GM18519 (cell line): ENCODE measurements around the gene TEX38.

Experiments used
- ATAC-seq: cut with Tn5 transposase; IDR thresholded peaks from one replicate; pipeline ENCODE4 v1.9.1; 2021; ENCODE audit warnings: mild to moderate bottlenecking, moderate library complexity; ENCODE audit not compliant: unreplicated experiment, low FRiP score

The TEX38 gene

DNA sequence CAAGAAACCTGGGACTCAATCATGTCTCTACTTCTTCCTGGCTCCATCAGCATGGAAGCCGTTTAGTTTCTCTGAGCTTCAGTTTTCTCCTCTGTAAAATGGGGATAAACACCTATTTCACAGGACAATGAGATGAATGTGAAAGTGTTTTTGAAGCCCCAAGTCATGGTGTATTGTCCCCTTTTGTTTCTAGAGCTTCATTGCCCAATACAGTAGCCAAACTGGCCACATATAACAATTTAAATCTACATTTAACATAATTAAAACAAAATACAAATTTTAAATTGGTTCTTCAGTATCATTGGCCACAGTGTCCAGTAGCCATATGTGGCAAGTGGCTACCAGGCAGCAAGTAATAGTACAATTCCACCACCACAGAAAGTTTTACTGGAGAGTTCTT is 49.5 kb downstream of the TEX38 start:
- ATAC-seq = no peak

DNA sequence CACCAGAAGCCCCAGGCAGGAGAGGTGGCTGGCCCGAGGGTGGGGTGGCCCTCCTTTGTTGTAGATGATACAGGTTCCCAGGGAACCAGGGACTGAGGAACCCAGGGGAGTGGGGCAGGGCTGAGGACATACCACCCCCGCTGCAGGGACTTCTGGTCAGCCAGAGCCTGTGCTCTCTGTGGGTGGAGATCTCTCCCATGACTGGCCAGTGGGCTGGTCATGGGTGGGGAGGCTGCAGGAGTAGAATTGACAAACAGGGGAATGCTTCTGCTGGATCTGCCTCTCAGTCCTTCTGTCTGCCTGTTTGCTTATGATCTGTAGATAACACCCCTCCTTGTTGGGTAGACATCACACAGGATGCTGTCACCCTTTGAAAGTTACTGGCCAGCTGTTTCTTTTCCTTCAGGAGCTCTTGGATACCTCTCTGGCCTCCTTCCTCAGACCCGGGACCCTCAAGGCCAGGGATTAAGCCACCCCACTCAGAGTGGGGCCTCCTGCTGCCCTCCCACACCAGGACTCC is 50.1 kb downstream of the TEX38 start:
- ATAC-seq = no peak
